Left cardiac atrium (tissue), 4 donors: ENCODE data around the gene CACNA2D3. TPM values are rescaled to one million over a fixed set of nuclear protein-coding genes. Genes with fewer than 3 reads are reported as not detected.
A peak's percentile ranks its signal among the peaks of the same experiment; 100 is the strongest.

ENCODE experiments used
- ATAC-seq, 2 donors: fragments of 200-7000 bp; cut with Tn5 transposase; one replicate each; pipeline ENCODE4 v1.9.1; 2020; ENCODE audit warnings: mild to moderate bottlenecking in 2 of 2, moderate library complexity in 2 of 2
- DNase-seq: peaks from one replicate; pipeline ENCODE4 v3.0.0-alpha.2; 2020
- intact Hi-C, 2 donors: fragments of 100-400 bp; cut with DNase I; formaldehyde crosslinking; loops; one replicate each; pipeline versions ENCODE4 v1.14.1 to v1.15.1; 2022 to 2023
- total RNA-seq, 2 donors: library from RNA; stranded (reverse); fragmentation: NEBNext Ultra II Directional; extraction: Animal tissue kit (Norgen Biotek cat#: 25700); gene quantifications; one replicate each; pipeline ENCODE4 v1.2.1, GENCODE V29; 2021
- donor health status: DM: no; HTN: yes; CAD: no.
- donor health status: DM: no; HTN: yes; CAD: no; lungs with severe emphysema.
- donor health status: DM: yes; HTN: yes; CAD: no.
- donor health status: Dilated cardiomyopathy.

CACNA2D3 gene
- total RNA-seq, 2 donors from 2014 or later = 17.3 to 24.2 TPM

GRCh38 chr3:54527521-54527920 is 405.2 kb downstream of the CACNA2D3 start:
- intact Hi-C loops = no loop called here
- ATAC-seq (no peak), DNase-seq (no peak)

DNA sequence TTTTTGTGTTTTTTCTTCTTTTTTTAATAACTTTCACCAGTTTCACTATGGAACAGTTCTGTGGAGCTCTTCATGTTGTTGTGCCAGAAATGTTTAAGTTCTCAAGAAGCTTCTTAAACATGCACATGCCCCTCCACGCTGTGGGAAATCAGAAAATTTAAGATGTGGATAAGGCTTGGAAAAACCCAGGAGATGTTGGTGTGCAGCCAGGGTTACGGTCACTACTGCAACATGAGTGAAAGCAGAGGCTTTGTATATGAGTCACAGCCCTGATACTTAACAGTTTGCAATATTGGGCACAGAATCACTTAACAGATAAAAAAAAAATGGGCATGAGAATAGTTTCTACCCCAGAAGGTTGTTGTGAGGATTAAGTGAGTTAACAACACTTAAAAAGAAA is 405.6 kb downstream of the CACNA2D3 start:
- DNase-seq = peak; percentile 48

GRCh38 chr3:54528668-54529067 is 406.3 kb downstream of the CACNA2D3 start:
- DNase-seq = no peak
- ATAC-seq = no peak
- intact Hi-C loops = no loop called here

More for the DNA sequence above, 405.6 kb downstream of the CACNA2D3 start:
- peak in 1 of 2 donors; percentile 83 for ATAC-seq
- intact Hi-C loops = no loop called here

GRCh38 chr3:54530091-54530490 is 407.7 kb downstream of the CACNA2D3 start:
- no peak for ATAC-seq
- intact Hi-C loops = no loop called here

DNA sequence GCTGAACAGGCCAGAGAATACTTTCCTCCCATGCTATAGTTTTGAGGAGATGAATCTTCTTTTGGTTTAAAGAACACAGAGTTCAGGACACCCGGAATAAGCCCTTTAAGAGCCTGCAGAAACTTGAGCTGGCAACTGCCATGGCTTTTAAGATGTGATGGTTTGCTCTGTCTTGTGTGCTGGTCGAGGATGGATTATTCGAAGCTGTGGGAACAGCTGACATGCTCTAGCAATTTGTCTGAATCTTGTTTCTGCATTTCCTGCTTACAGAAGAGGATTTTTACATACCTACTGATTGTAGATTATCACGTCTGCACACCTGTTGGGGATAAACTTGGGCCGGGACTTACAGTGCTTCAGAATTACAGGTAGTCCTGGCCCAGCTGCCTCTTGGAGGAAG is 408.6 kb downstream of the CACNA2D3 start:
- DNase-seq (no peak), ATAC-seq (no peak)

More at GRCh38 chr3:54530091-54530490, 407.7 kb downstream of the CACNA2D3 start:
- DNase-seq = no peak

DNA sequence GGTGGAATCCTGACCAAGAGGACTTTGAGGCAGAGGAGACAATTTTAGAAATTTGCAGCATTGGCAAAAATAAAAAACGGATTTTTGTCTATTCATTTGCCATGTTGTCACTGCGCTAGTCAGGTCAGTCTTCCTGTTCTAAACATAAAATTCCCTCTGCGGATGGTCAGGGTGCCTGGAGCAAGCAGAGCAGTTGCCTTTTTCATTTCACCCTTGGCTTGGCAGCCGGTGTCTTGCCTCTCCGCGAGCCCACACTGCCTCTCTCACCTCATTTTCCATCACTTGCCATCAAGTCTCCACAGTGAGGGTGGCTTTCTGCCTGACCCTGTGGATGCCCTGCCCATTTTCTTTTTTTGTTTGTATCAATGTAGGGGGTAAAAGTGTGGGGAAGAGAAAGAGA is 409.4 kb downstream of the CACNA2D3 start:
- intact Hi-C loops = no loop called here

More for the DNA sequence above, 408.6 kb downstream of the CACNA2D3 start:
- intact Hi-C loops = no loop called here

GRCh38 chr3:54533856-54534255 is 411.5 kb downstream of the CACNA2D3 start:
- no peak for ATAC-seq
- intact Hi-C loops = no loop called here

More for the DNA sequence above, 409.4 kb downstream of the CACNA2D3 start:
- ATAC-seq = no peak
- no peak for DNase-seq

DNA sequence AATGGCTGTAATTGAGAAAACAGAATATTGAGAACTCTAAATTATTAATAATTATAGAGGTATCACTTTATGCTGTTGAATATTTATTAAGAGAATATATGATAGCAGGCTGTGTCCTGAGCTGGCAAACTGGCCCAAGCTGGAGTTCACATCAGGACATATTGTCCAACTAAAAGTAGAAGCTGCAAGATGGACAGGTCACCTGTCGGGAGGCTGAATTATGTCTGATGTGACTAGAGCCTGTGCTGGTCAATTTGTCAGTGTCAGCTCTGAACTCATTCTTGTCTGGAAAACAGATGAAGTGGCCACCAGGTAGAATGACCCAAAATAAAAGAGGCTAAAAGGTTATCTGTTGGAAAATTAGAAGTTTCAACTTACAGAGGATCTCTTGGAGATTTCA is 413.3 kb downstream of the CACNA2D3 start:
- DNase-seq (no peak), ATAC-seq (no peak)
- intact Hi-C loops = no loop called here

More at GRCh38 chr3:54533856-54534255, 411.5 kb downstream of the CACNA2D3 start:
- no peak for DNase-seq

GRCh38 chr3:54536450-54536849 is 414.1 kb downstream of the CACNA2D3 start:
- intact Hi-C loops = no loop called here
- ATAC-seq = no peak
- DNase-seq = no peak

DNA sequence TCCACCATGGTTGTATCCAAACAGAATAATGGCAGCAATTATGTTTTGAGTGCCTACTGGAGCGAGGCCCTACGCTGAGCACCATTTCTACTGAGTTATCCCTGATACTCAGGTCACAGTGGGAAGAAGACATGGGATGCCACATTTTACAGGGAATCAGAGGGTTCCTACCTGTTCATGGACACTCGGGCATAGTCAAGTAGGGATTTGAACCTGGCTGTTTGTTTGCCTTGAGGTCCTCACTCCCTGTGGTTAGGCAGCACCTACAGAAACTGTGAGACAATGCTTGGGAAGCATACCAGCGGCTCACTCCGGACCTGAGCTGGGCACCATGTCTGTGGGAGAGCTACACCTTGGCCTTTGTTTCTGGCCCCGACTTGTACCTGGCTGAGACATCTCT is 415.2 kb downstream of the CACNA2D3 start:
- intact Hi-C loops = no loop called here
- DNase-seq = no peak
- ATAC-seq = no peak

- ATAC-seq = no peak
- intact Hi-C loops = no loop called here
- DNase-seq = no peak
Measured at GRCh38 chr3:54538346-54538745, 416.0 kb downstream of the CACNA2D3 start.

GRCh38 chr3:54541369-54541768 is 419.0 kb downstream of the CACNA2D3 start:
- DNase-seq = no peak
- no peak for ATAC-seq
- intact Hi-C loops = no loop called here

- ATAC-seq (no peak), DNase-seq (no peak)
- intact Hi-C loops = no loop called here
Measured at GRCh38 chr3:54543446-54543845, 421.1 kb downstream of the CACNA2D3 start.

DNA sequence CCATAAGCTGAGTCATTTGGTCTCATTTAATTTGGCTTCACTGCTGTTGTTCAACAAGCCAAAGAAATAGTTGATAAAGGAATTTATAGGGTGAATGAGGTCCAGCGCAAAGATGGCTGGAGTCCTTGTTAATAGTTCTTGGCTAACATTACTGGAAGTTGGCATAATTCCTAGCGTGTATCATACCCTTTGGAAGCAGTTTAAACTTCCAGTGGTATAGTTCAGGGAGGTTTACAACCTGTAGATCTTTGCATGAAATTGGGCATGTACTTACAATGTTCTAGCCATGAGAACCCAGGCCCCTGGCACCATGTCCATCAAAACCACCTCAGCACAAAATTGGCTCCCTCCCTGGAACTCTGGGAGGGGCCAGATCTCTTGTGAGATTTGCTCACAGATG is 424.7 kb downstream of the CACNA2D3 start:
- DNase-seq (no peak), ATAC-seq (no peak)
- intact Hi-C loops = no loop called here

- no peak for ATAC-seq
- intact Hi-C loops = no loop called here
- DNase-seq = no peak
Measured at GRCh38 chr3:54547846-54548245, 425.5 kb downstream of the CACNA2D3 start.

GRCh38 chr3:54549607-54550220 is 427.4 kb downstream of the CACNA2D3 start:
- DNase-seq (no peak), ATAC-seq (no peak)
- intact Hi-C loops = no loop called here

- ATAC-seq (no peak), DNase-seq (no peak)
- intact Hi-C loops = no loop called here
Measured at GRCh38 chr3:54550221-54550977, 428.0 kb downstream of the CACNA2D3 start.

- DNase-seq (no peak), ATAC-seq (no peak)
- intact Hi-C loops = no loop called here
Measured at GRCh38 chr3:54556630-54557029, 434.3 kb downstream of the CACNA2D3 start.

DNA sequence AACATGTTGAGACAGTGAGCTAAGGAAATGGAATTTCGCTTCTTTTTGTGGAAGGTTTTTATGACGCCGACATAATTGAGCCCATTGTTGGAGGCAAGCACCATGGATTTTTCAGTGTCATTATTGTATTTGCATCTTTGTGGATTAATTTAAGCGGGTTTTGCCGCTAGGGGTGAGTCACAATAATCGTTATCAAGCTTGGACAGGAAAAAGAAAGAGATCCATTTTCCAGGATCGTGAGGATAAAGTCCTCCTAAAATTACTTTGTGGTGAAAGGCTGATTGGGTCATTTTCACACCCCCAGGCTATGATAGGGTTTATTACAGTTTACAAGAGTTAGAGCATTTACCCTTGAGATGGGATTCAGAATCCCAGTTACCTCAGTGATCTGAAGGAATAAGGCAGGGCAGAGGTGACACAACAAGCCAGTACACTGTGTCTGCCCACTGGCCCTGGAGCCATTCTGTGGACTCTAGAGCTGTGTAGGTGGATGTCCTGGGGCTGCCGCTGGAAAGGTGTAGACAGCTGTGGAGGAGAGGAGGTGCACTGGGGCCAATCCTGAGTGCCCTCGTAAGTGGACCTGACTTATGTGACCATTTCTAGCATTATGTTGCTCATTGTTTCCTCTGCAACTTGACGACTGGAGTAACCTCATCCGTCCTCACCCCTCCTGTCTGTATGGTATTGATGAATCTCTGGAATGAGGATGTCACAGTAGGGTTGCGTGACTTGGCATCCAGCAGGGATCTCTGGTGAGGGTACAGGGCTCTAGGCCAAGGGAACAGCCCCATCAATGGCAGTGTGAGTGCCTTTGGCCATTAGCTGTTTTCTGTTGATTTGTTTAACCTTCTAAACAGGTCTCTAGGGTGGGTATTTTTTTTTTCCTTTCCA is 435.4 kb downstream of the CACNA2D3 start:
- intact Hi-C loops = no loop called here
- no peak for ATAC-seq
- no peak for DNase-seq
